Measurements from ENCODE around the gene CPVL. TPM values are rescaled to one million over a fixed set of nuclear protein-coding genes. Genes with fewer than 3 reads are reported as not detected.

Gene CPVL
- total and polyA plus RNA-seq, 2 of the 8 experiments (the other 6 are each of a cell fraction or from before 2014, with no cell fraction given): 40.0 to 55.0 TPM

- Histone ChIP-seq H2BK120ac (replicated peaks; ENCODE audit: low read depth, low read length) (no peak overlapping the region), H3K27ac (ENCODE audit: low read depth, low read length) (no peak overlapping the region), H3K79me2 (ENCODE audit: control insufficient read depth in 1 of 2, insufficient read depth in 2 of 2, low read length in 2 of 2) (no peaks in the 10 kb centered on the region), H2BK12ac (ENCODE audit: low read depth, low read length) (no peak overlapping the region; the same call in 1 of the 2 replicates), H3K79me1 (ENCODE audit: low read depth, low read length) (no peaks in the 10 kb centered on the region), H3K18ac (ENCODE audit: extremely low read depth, low read length) (no peak overlapping the region), H4K8ac (ENCODE audit: extremely low read depth, insufficient read depth, low read length) (no peak overlapping the region), H2AFZ (ENCODE audit: low read length) (peak overlapping the region; percentile 73; the same call in 1 of the 2 replicates), H3K9ac (replicated peaks in 1 of 4; ENCODE audit: extremely low read depth in 1 of 4, low read depth in 3 of 4, low read length in 3 of 4) (no peak overlapping the region), H3K27me3 (replicated peaks in 1 of 4; ENCODE audit: control insufficient read depth in 3 of 4, extremely low read depth in 1 of 4, insufficient read depth in 3 of 4, low read length in 3 of 4) (peaks cover 8 to 30% (median 24%) of the 10 kb centered on the region in 4 experiments), H2BK15ac (ENCODE audit: low read length) (peak overlapping the region; percentile 55; the same call in 1 of the 2 replicates), H2BK20ac (ENCODE audit: low read length) (no peak overlapping the region), H2AK5ac (ENCODE audit: low read depth, low read length) (no peak overlapping the region), H3K4me1 (replicated peaks in 1 of 4; ENCODE audit: control insufficient read depth in 3 of 4, insufficient read depth in 4 of 4, low read length in 3 of 4) (peaks cover 6 to 18% (median 15%) of the 10 kb centered on the region in 4 experiments), H3K14ac (ENCODE audit: insufficient read length) (no peak overlapping the region), H4K91ac (replicated peaks; ENCODE audit: insufficient read length, low read length) (no peak overlapping the region), H3K9me3 (ENCODE audit: insufficient read depth in 2 of 2, low read depth in 1 of 2, low read length in 1 of 2) (no peaks in the 10 kb centered on the region), H3K4me3 (ENCODE audit: extremely low read depth in 1 of 4, insufficient read depth in 2 of 4, low read depth in 3 of 4, low read length in 4 of 4) (no peak overlapping the region), H3K56ac (replicated peaks; ENCODE audit: insufficient read length, low read depth, low read length) (no peak overlapping the region), H3K4ac (replicated peaks; ENCODE audit: insufficient read length, low read depth, low read length) (no peak overlapping the region), H4K5ac (ENCODE audit: insufficient read length, low read depth, low read length) (no peak overlapping the region), H3K23ac (ENCODE audit: insufficient read length) (no peak overlapping the region), H3K4me2 (ENCODE audit: insufficient read depth in 1 of 2, low read depth in 2 of 2, low read length in 2 of 2) (peak overlapping the region; percentile 1 to 28; a peak in 1 of 4 replicates), H2BK5ac (ENCODE audit: low read depth, low read length) (no peak overlapping the region), H3K36me3 (ENCODE audit: control insufficient read depth in 2 of 4, insufficient read depth in 4 of 4, low read length in 3 of 4) (no peaks in the 10 kb centered on the region), H3K23me2 (ENCODE audit: low read depth, low read length) (peaks cover 14% of the 10 kb centered on the region), H4K20me1 (replicated peaks in 1 of 2; ENCODE audit: control insufficient read depth in 1 of 2, insufficient read depth in 2 of 2, low read length in 2 of 2) (peaks cover 0 to 3% of the 10 kb centered on the region in 2 experiments)
- ChIA-PET POLR2A (ENCODE audit: partially characterized antibody) (interaction anchor here (1.3 to 1.5 kb wide), 2 partner anchors 23 to 35 kb away, joined by 5 read pairs; no protein-coding TSS in a partner anchor), CTCF (ENCODE audit: partially characterized antibody) (interaction anchor here (1.0 to 34.2 kb wide), 10 partner anchors 24 to 446 kb away, joined by 3 to 576 read pairs (median 6); no protein-coding TSS in a partner anchor)
- FAIRE-seq (peak; percentile 95), DNase-seq (ENCODE audit: low read depth in 1 of 2, low spot score in 2 of 2) (peak in 1 of 2 experiments; percentile 73)
- WGBS, 2 experiments (ENCODE audit: extremely low coverage in 1 of 2, insufficient coverage in 1 of 2, insufficient read length in 1 of 2, insufficient replicate concordance in 2 of 2, low coverage in 1 of 2, low lambda C conversion rate in 2 of 2, missing lambda C conversion rate in 1 of 2): 44% methylated on average over 5 of the region's 5 CpGs; no CpG with 5 or more reads in 1 of the 2 experiments
- 0 out of 2 replicates have a peak, but pooled peaks have one; percentile 12 for TF ChIP-seq RFX5 (IDR thresholded peaks at IDR 0.05; ENCODE audit: borderline replicate concordance, low read depth, low read length)
- TF ChIP-seq RNF2 (IDR thresholded peaks at IDR 0.05; ENCODE audit: borderline replicate concordance, low read depth, low read length, missing control alignments, poor library complexity, severe bottlenecking): no peak
- TF ChIP-seq SP1 (IDR thresholded peaks at IDR 0.05; ENCODE audit: low read depth, low read length): peak; percentile 83
- peak; percentile 60 for TF ChIP-seq MAX (IDR thresholded peaks at IDR 0.05)
Measured at GRCh38 chr7:28961972-28962371, 184.4 kb downstream of the CPVL start.

Measured in H1 (cell line).